ENCODE results near the gene PHAX. TPM values are rescaled to one million over a fixed set of nuclear protein-coding genes. Genes with fewer than 3 reads are reported as not detected.
"Not testable (repeated sequence)": the region's sequence is repeated elsewhere in the genome, so short reads cannot be mapped to it uniquely, and the experiment has no call there.

PHAX gene
- total RNA-seq, 1 donor from 2014 or later = 26.6 TPM

GRCh38 chr5:126656401-126657007 is 55.8 kb downstream of the PHAX start:
- peak; percentile 10 to 55 for DNase-seq (ENCODE audit: low read depth in 2 of 2)

GRCh38 chr5:126658561-126658960 is 57.8 kb downstream of the PHAX start:
- DNase-seq (ENCODE audit: low read depth in 2 of 2) = no peak

- DNase-seq (ENCODE audit: low read depth in 2 of 2) = no peak
Measured at GRCh38 chr5:126659805-126660482, 59.2 kb downstream of the PHAX start.

- DNase-seq (ENCODE audit: low read depth in 2 of 2) = no peak
Measured at GRCh38 chr5:126664586-126664985, 63.8 kb downstream of the PHAX start.

GRCh38 chr5:126670109-126670508 is 69.4 kb downstream of the PHAX start:
- not testable (repeated sequence) for DNase-seq (ENCODE audit: low read depth in 2 of 2)

GRCh38 chr5:126671681-126672080 is 70.9 kb downstream of the PHAX start:
- DNase-seq (ENCODE audit: low read depth in 2 of 2) = not testable (repeated sequence)

- DNase-seq (ENCODE audit: low read depth in 2 of 2) = no peak
Measured at GRCh38 chr5:126673477-126673876, 72.7 kb downstream of the PHAX start.

- DNase-seq (ENCODE audit: low read depth in 2 of 2) = no peak
Measured at GRCh38 chr5:126674145-126674544, 73.4 kb downstream of the PHAX start.

- DNase-seq (ENCODE audit: low read depth in 2 of 2) = no peak
Measured at GRCh38 chr5:126675338-126675737, 74.6 kb downstream of the PHAX start.

GRCh38 chr5:126676195-126676624 is 75.5 kb downstream of the PHAX start:
- peak; percentile 52 to 69 for DNase-seq (ENCODE audit: low read depth in 2 of 2)

Other genes with a start within 250 kb of the PHAX start
- 8.5 and 12.8 TPM in 2 replicates for gene GRAMD2B, start 177.5 kb upstream of the PHAX start, total RNA-seq
- 20.4 and 40.2 TPM in 2 replicates for gene ALDH7A1, start 5.7 kb upstream of the PHAX start, total RNA-seq
- 25.7 and 61.1 TPM in 2 replicates for gene LMNB1, start 176.2 kb downstream of the PHAX start, total RNA-seq

Measured in dermis microvascular lymphatic vessel endothelial cell (primary cell).